ENCODE data around the gene ACER2.

DNA sequence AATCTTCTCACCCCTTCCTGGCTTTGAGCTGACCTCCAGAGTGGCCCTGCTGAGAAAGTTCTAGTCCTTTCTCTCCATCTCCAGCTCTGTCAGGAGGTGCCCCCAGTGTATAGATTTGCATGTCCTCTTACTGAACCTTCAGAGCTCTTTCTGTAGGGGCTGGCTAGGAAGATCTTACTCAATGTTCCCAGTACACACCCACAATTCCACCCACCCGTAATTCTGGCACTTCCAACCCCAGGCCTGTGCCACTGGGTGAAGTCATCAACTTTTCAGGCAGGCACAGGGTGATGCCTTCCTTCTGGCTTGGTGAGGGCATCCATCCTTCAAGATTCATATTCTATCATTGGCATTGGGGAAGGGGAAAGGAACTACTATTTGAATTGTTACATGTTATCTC is 75.9 kb downstream of the ACER2 start:
- TF ChIP-seq CTCF (IDR thresholded peaks at IDR 0.05), result no peak
- no peak for TF ChIP-seq ZFX (IDR thresholded peaks at IDR 0.05; ENCODE audit: borderline replicate concordance)

All from 22Rv1 (cell line).